Measurements from ENCODE around the gene HEXB.
"Not testable (repeated sequence)": the region's sequence is repeated elsewhere in the genome, so short reads cannot be mapped to it uniquely, and the experiment has no call there.

HEXB gene

DNA sequence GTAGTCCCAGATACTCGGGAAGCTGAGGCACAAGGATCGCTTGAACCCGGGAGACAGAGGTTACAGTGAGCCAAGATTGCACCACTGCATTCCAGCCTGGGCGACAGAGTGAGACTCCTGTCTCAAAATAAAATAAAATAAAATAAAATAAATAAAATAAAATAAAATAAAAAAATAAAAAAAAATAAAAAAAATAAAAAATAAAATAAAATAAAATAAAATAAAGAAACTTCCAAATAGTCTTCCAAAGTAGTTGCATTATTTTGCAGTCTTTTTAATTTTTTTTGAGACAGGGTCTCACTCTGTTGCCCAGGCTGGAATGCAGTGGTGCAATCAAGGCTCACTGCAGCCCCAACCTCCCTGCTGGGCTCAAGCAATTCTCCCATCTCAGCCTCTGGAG is 63.7 kb downstream of the HEXB start:
- not testable (repeated sequence) for DNase-seq

DNA sequence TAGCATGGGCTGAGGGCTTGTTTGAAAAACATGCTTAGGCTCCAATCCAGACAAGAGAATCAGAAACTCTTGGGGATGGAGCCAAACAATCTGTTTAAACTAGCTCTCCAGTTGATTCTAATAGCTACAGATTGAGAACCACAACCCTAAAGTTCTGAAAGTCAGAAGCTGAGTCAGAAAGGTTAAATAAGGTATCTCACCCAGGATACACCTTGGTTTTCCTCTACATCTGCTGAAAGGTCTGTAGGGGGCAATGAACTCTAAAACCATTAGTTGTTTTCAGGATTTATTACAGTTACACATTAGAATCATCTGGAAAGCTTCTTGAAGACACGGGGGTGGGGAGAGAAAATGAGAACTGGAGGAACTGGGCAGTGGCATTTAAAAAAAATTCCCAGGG is 76.2 kb downstream of the HEXB start:
- no peak for DNase-seq

DNA sequence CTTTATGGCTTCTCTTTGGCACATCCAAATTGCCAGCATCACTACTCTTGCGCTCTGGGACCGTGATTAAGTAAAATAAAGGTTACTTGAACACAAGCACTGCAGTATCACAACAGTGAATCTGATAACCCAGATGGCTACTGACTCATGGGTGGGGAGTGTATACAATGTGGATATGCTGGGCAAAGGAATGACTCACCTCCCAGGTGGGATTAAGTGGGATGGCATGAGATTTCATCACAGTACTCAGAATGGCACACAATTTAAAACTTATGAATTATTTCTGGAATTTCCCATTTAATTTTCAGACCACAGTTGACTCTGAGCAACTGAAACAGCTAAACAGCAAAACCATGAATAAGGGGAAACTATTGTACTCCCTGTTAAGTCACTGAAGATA is 77.6 kb downstream of the HEXB start:
- DNase-seq = peak; percentile 55

DNA sequence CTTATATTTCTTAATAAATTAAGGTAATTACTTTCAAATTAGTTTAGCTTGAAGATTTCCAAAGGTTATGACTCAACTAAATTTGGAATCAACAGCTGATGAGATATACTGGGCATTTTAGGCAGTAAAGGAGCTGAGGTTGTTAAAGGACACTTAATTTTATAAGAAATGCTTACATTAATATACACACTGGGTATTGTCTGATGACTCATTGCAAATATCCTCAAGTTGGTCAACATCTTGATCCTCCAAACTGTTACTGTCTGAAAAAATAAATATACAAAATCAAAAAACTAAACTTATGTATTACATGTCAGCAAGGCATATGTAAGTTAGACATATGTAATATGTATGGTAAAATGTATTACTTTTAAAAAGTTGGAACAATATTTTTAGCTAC is 78.5 kb downstream of the HEXB start:
- no peak for DNase-seq

DNA sequence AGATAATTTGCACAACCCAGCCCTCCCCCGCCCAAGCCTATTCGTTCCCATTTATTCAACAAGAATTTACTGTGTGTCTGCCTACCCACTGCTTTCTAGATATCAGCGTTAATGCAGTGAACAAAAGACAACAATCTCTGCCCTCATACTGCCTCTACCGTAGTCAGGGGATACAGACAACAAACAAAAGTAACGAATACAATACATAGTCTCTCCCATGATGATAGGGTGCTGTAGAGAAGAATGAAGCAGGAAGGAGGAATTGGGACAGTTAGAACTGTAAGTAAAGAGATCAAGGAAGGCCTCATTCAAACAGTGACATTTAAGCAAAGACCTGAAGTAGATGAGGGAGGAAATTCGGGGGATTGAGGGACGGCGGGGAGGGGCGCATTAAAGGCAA is 80.2 kb downstream of the HEXB start:
- DNase-seq = no peak

DNA sequence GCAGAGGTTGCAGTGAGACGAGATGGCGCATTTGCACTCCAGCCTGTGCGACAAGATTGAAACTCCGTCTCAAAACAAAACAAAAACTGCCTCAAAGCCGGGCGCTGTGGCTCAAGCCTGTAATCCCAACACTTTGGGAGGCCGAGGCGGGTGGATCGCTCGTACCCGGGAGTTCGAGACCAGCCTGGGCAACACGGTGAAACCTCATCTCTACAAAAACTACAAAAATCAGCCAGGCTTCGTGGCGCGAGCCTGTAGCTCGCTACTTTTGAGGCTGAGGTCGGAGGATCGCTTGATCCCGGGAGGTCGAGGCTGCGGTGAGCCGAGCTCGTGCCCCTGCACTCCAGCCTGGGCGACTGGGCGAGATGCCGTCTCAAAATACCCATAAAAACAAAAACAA is 80.9 kb downstream of the HEXB start:
- no peak for DNase-seq

DNA sequence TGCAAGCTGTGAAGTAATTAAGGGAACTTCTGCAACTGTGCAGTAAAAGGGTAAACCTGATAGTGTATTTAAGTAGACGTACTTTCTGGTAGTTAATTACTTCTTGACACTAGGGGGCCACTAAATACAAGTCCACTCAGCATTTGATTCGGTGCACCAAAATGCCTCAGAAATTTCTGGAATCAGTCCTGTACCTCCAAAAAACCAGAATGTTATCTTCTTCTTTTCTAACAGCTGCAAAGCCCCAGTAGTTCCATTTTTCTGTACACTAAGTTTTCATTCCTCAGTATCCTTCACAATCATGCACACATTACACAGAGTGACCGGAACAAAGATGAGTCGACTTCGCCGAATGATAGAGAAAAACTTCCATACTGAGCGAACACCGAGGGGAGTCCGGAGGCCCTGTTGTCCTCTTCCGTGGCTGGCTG is 81.4 kb downstream of the HEXB start:
- peak; percentile 57 for DNase-seq

DNA sequence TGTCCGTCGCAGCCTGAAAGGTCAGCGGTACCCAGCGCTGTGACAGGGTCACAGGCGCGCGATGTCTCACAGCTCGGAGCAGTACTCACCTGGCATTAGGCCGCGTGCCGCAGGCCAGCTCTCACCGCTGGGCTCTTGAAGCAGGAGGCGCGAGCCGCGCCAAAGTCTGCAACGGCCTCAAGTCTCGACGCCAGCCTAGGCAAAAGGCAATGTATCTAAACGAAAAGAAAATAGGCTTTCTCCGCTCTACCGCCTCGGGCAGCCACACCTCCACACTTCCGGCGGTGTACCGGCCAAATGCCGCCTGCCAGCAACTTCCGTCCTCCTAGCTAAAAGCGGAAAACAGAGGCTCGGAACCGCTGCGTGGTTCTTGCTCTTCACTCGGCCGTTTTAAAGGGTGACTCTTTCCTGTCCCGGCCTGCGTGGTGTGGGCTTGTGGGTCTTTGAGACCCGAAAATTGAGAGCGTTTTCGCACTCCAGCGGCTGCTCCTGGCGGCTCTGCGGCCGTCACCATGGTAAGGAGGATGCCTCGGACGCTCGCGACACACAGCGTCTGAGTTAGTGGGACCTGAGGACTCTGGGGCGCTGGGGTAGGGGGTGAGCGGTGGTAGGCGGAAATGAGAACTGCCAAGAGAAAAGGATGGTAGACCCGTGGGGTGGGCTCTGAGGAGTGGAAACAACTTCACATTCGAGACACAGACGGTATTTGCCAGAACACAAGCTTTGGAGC is 82.0 kb downstream of the HEXB start, which contains the start of the genes GFM2 and NSA2:
TSS of gene GFM2 (minus strand) at position 269 of the 730 bp plus-strand sequence. CDS start 3,375 bp downstream, outside the sequence.
TSS of gene NSA2 (plus strand) at position 401 of the 730 bp plus-strand sequence. CDS start at position 513, 112 bp downstream.
- peak; percentile 92 for DNase-seq

DNA sequence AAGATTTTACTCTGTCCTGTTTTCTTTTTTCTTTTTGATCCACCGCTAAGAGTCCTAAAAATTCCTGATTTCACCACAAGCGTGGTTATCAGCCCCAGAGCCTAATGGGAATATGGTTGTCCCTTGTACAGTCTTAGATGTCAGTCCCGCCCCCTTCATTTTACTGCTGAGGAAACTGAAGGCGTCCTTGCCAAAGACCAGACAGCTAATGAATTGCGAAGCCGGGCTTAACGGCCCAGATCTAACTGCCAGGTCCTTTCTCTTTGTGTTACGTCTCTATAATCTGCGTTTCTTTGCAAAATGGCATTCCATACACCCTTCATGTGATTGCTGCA is 82.5 kb downstream of the HEXB start:
- DNase-seq = peak; percentile 37
